ENCODE results near the gene ANKLE1.

- no peak for TF ChIP-seq ZNF624 (tag by site-specific recombination; IDR thresholded peaks at IDR 0.05)
- TF ChIP-seq ZNF701 (tag by site-specific recombination; IDR thresholded peaks at IDR 0.05) = no peak
- no peak for TF ChIP-seq YY2 (tag by site-specific recombination; IDR thresholded peaks at IDR 0.05)
- TF ChIP-seq ZNF530 (tag by site-specific recombination; IDR thresholded peaks at IDR 0.05; ENCODE audit: low read depth) = no peak
- TF ChIP-seq CTCF (tag by site-specific recombination; IDR thresholded peaks at IDR 0.05) = no peak
- TF ChIP-seq, protein P1, sequence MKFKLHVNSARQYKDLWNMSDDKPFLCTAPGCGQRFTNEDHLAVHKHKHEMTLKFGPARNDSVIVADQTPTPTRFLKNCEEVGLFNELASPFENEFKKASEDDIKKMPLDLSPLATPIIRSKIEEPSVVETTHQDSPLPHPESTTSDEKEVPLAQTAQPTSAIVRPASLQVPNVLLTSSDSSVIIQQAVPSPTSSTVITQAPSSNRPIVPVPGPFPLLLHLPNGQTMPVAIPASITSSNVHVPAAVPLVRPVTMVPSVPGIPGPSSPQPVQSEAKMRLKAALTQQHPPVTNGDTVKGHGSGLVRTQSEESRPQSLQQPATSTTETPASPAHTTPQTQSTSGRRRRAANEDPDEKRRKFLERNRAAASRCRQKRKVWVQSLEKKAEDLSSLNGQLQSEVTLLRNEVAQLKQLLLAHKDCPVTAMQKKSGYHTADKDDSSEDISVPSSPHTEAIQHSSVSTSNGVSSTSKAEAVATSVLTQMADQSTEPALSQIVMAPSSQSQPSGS (tag by site-specific recombination; IDR thresholded peaks at IDR 0.05; ENCODE audit: low read depth) = no peak
- no peak for TF ChIP-seq ZNF785 (tag by site-specific recombination; IDR thresholded peaks at IDR 0.05)
- no peak for TF ChIP-seq ZBTB1 (tag by site-specific recombination; IDR thresholded peaks at IDR 0.05)
- TF ChIP-seq, protein P2, sequence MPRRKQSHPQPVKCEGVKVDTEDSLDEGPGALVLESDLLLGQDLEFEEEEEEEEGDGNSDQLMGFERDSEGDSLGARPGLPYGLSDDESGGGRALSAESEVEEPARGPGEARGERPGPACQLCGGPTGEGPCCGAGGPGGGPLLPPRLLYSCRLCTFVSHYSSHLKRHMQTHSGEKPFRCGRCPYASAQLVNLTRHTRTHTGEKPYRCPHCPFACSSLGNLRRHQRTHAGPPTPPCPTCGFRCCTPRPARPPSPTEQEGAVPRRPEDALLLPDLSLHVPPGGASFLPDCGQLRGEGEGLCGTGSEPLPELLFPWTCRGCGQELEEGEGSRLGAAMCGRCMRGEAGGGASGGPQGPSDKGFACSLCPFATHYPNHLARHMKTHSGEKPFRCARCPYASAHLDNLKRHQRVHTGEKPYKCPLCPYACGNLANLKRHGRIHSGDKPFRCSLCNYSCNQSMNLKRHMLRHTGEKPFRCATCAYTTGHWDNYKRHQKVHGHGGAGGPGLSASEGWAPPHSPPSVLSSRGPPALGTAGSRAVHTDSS (tag by site-specific recombination; IDR thresholded peaks at IDR 0.05) = no peak
- no peak for TF ChIP-seq GLI4 (tag by site-specific recombination; IDR thresholded peaks at IDR 0.05)
- no peak for TF ChIP-seq GLI2 (tag by site-specific recombination; IDR thresholded peaks at IDR 0.05; ENCODE audit: borderline replicate concordance, low read depth)
- TF ChIP-seq ZNF707 (tag by site-specific recombination; IDR thresholded peaks at IDR 0.05) = no peak
Observed at GRCh38 chr19:17325881-17326594, 44.3 kb downstream of the ANKLE1 start.

All from HEK293 (cell line).